HG02973 (cell line): Measurements from ENCODE around the gene KIN.
"Not testable (repeated sequence)": the region's sequence is repeated elsewhere in the genome, so short reads cannot be mapped to it uniquely, and the experiment has no call there.

Experiments
- ATAC-seq: cut with Tn5 transposase; IDR thresholded peaks from one replicate; pipeline ENCODE4 v1.9.1; 2021; ENCODE audit warnings: moderate library complexity; ENCODE audit not compliant: unreplicated experiment

Gene KIN

GRCh38 chr10:7794251-7795026 lies 6.6 kb upstream of the KIN start:
- ATAC-seq, result no peak

- ATAC-seq, result no peak
Observed at GRCh38 chr10:7792541-7792940, 4.7 kb upstream of the KIN start.

- ATAC-seq, result no peak
Observed at GRCh38 chr10:7789390-7789789, 1.6 kb upstream of the KIN start.

- ATAC-seq, result peak; percentile 12
Observed at GRCh38 chr10:7788639-7789286, 970 bp upstream of the KIN start.

GRCh38 chr10:7787150-7787856 lies 490 bp downstream of the KIN start:
- ATAC-seq, result peak; percentile 6

GRCh38 chr10:7786430-7786829 lies 1.4 kb downstream of the KIN start:
- no peak for ATAC-seq

- not testable (repeated sequence) for ATAC-seq
Observed at GRCh38 chr10:7782194-7782593, 5.6 kb downstream of the KIN start.

- ATAC-seq, result no peak
Observed at GRCh38 chr10:7776777-7777176, 11.0 kb downstream of the KIN start.

GRCh38 chr10:7773845-7774801 lies 13.7 kb downstream of the KIN start:
- ATAC-seq, result no peak

- ATAC-seq, result no peak
Observed at GRCh38 chr10:7768417-7768816, 19.4 kb downstream of the KIN start.

- ATAC-seq, result no peak
Observed at GRCh38 chr10:7767209-7767608, 20.6 kb downstream of the KIN start.

- no peak for ATAC-seq
Observed at GRCh38 chr10:7766241-7766640, 21.6 kb downstream of the KIN start.

- ATAC-seq, result no peak
Observed at GRCh38 chr10:7763929-7764328, 23.9 kb downstream of the KIN start.

GRCh38 chr10:7756360-7756992 lies 31.3 kb downstream of the KIN start:
- no peak for ATAC-seq

- no peak for ATAC-seq
Observed at GRCh38 chr10:7755103-7755502, 32.7 kb downstream of the KIN start.

- no peak for ATAC-seq
Observed at GRCh38 chr10:7752251-7752650, 35.5 kb downstream of the KIN start.

GRCh38 chr10:7750222-7750621 lies 37.6 kb downstream of the KIN start:
- ATAC-seq, result no peak

- ATAC-seq, result not testable (repeated sequence)
Observed at GRCh38 chr10:7748637-7749036, 39.2 kb downstream of the KIN start.

GRCh38 chr10:7744307-7744706 lies 43.5 kb downstream of the KIN start:
- ATAC-seq, result no peak
